SU-DHL-6 (cell line): ENCODE results near the gene CDK4.

ENCODE experiments used
- H2AFZ ChIP-seq: fragments of 200-600 bp; sonication (generic); 2 replicates; pipeline ENCODE4 v1.6.1; 2014; ENCODE audit warnings: low read depth, mild to moderate bottlenecking, moderate library complexity, mixed read lengths, antibody characterized with exemption, low read length; ENCODE audit not compliant: severe bottlenecking
- H3F3A ChIP-seq: fragments of 200-600 bp; shearing (Covaris generic); 2 replicates; pipeline ENCODE4 v1.6.0; 2016; ENCODE audit warnings: antibody characterized with exemption, mild to moderate bottlenecking; ENCODE audit not compliant: insufficient read depth
- H3K27ac ChIP-seq: fragments of 200-600 bp; sonication (generic); 2 replicates; pipeline ENCODE4 v1.5.1; 2016; ENCODE audit warnings: low read depth, mild to moderate bottlenecking, low read length, moderate library complexity, mixed read lengths
- H3K27me3 ChIP-seq: fragments of 200-600 bp; sonication (generic), shearing (Covaris generic); 2 replicates; pipeline ENCODE4 v1.6.0; 2014; ENCODE audit warnings: mild to moderate bottlenecking, low read length
- H3K36me3 ChIP-seq: fragments of 200-600 bp; sonication (generic); 2 replicates; pipeline ENCODE4 v1.6.1; 2014; ENCODE audit warnings: mild to moderate bottlenecking, low read length, mixed read lengths
- H3K4me2 ChIP-seq: fragments of 300-600, 200-600 bp; shearing (Covaris generic), sonication (generic); 2 replicates; pipeline ENCODE4 v1.6.0; 2014; ENCODE audit warnings: low read length, low read depth, mild to moderate bottlenecking; ENCODE audit not compliant: poor library complexity, severe bottlenecking
- H3K4me3 ChIP-seq: fragments of 200-600 bp; sonication (generic); 2 replicates; pipeline ENCODE4 v1.5.1; 2014; ENCODE audit warnings: antibody characterized with exemption, low read length, mild to moderate bottlenecking, mixed read lengths; ENCODE audit not compliant: insufficient read depth, poor library complexity, severe bottlenecking
- H3K79me2 ChIP-seq: fragments of 200-600 bp; sonication (generic); 2 replicates; pipeline ENCODE4 v1.6.1; 2014; ENCODE audit warnings: mild to moderate bottlenecking, low read length, moderate library complexity; ENCODE audit not compliant: insufficient read depth
- H3K9ac ChIP-seq: fragments of 200-600 bp; sonication (generic); 2 replicates; pipeline ENCODE4 v1.7.0; 2014; ENCODE audit warnings: mild to moderate bottlenecking, low read length
- H3K9me2 ChIP-seq: fragments of 200-600 bp; sonication (generic); replicated peaks from 2 replicates; pipeline ENCODE4 v1.6.1; 2014; ENCODE audit warnings: low read length; ENCODE audit not compliant: insufficient read depth
- H3K9me3 ChIP-seq: fragments of 200-600 bp; sonication (generic); 2 replicates; pipeline ENCODE4 v1.6.1; 2014; ENCODE audit warnings: low read length, mixed read lengths; ENCODE audit not compliant: insufficient read depth
- H4K20me1 ChIP-seq: fragments of 200-600 bp; sonication (generic); 2 replicates; pipeline ENCODE4 v1.6.1; 2014; ENCODE audit warnings: low read depth, mild to moderate bottlenecking, antibody characterized with exemption, low read length, moderate library complexity, mixed read lengths
- EZH2phosphoT487 ChIP-seq: fragments of 200-600 bp; sonication (generic), shearing (Covaris generic); conservative IDR thresholded peaks from 2 replicates; pipeline ENCODE4 v1.6.1; 2018; ENCODE audit warnings: mild to moderate bottlenecking, antibody characterized with exemption, low read length, moderate library complexity, mixed read lengths
- TF ChIP-seq, protein P1 (sequence below): fragments of 200-600 bp; sonication (generic); IDR thresholded peaks from one replicate; pipeline ENCODE4 v1.5.1; 2017; ENCODE audit warnings: antibody characterized with exemption, mild to moderate bottlenecking, low read length, moderate library complexity; ENCODE audit not compliant: insufficient read depth, poor library complexity, severe bottlenecking

The CDK4 gene

DNA sequence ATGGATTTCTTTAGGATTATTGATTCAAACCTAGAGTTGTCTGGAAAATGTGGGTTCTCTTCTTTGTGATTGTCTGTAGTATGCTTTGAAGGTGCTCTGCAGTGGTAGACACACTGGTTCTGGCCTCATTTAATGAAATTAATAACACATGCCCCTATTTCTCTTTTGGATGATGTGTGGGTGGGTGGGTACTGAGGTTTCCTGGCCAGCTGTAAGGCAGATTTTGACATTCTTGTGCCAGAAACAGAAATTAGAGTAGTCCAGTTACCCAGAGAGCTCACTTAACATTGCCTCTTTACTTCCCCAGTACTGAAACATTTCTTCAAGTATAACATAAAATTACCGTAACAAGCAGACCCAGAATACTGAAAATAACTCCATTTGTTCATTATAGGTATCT, 44.9 kb upstream of the CDK4 start:
- no peaks in the 10 kb centered on the region for H4K20me1 ChIP-seq
- H3K4me2 ChIP-seq: no peak overlapping the region
- no peaks in the 10 kb centered on the region for H3K79me2 ChIP-seq
- H3K27ac ChIP-seq: no peak overlapping the region
- H3F3A ChIP-seq: 0 out of 2 replicates have a peak, but pooled peaks cover 5% of the 10 kb centered on the region
- no peaks in the 10 kb centered on the region for H3K9me3 ChIP-seq
- H3K9ac ChIP-seq: no peak overlapping the region
- no peaks in the 10 kb centered on the region for H3K9me2 ChIP-seq
- H2AFZ ChIP-seq: no peak overlapping the region
- no peaks in the 10 kb centered on the region for H3K27me3 ChIP-seq
- peaks cover 20% of the 10 kb centered on the region; the same call in 1 of the 2 replicates for H3K36me3 ChIP-seq
- TF ChIP-seq, protein P1, sequence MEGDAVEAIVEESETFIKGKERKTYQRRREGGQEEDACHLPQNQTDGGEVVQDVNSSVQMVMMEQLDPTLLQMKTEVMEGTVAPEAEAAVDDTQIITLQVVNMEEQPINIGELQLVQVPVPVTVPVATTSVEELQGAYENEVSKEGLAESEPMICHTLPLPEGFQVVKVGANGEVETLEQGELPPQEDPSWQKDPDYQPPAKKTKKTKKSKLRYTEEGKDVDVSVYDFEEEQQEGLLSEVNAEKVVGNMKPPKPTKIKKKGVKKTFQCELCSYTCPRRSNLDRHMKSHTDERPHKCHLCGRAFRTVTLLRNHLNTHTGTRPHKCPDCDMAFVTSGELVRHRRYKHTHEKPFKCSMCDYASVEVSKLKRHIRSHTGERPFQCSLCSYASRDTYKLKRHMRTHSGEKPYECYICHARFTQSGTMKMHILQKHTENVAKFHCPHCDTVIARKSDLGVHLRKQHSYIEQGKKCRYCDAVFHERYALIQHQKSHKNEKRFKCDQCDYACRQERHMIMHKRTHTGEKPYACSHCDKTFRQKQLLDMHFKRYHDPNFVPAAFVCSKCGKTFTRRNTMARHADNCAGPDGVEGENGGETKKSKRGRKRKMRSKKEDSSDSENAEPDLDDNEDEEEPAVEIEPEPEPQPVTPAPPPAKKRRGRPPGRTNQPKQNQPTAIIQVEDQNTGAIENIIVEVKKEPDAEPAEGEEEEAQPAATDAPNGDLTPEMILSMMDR: no peak
- no peak for TF ChIP-seq EZH2phosphoT487
- H3K4me3 ChIP-seq: no peak overlapping the region

DNA sequence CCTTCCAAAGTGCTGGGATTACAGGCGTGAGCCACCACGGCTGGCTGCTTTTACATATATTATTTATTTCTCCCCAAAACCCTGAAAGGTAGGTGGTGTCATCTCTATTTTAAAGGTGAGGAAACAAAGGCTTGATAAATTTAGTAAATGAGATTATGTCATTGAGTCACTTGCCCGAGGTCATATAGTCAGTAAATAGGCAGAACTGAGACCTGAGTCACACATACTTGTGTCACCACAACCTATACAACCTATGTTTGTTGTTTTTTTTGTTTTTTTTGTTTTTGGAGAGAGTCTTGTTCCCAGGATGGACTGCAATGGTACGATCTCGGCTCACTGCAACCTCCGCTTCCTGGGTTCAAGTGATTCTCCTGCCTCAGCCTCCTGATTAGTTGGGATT, 43.2 kb upstream of the CDK4 start:
- Histone ChIP-seq H3K4me3 (no peak overlapping the region), H3K4me2 (no peak overlapping the region), H3F3A (peaks cover 5% of the 10 kb centered on the region; the same call in 1 of the 2 replicates), H3K9ac (no peak overlapping the region), H3K36me3 (peaks cover 26% of the 10 kb centered on the region; the same call in 1 of the 2 replicates), H3K79me2 (no peaks in the 10 kb centered on the region), H2AFZ (no peak overlapping the region), H4K20me1 (no peaks in the 10 kb centered on the region), H3K9me2 (no peaks in the 10 kb centered on the region), H3K9me3 (no peaks in the 10 kb centered on the region), H3K27me3 (no peaks in the 10 kb centered on the region), H3K27ac (no peak overlapping the region)
- TF ChIP-seq, protein P1: no peak
- TF ChIP-seq EZH2phosphoT487: no peak

DNA sequence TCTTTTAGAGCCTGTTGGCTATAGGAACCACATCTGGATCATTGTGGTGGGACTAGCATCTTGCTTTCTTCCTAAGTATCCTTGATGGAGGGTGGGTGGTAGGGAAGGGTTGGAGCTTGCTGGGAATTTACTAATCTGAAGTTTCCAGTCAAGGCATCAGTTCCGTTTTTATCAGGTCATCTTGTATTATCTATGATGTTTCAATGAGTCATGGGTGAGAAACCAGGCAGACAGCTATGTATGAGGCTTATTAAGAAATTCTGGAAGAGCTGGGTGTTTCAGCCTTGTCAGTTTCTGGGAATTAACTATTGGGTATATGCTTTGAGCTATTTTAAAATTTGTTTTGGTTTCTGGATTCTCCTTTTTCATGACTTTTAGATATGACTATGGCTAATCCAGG, 41.8 kb upstream of the CDK4 start:
- Histone ChIP-seq H4K20me1 (no peaks in the 10 kb centered on the region), H3K9me3 (no peaks in the 10 kb centered on the region), H3K9me2 (no peaks in the 10 kb centered on the region), H3K27me3 (no peaks in the 10 kb centered on the region), H3K36me3 (peaks cover 26% of the 10 kb centered on the region; the same call in 1 of the 2 replicates), H3K4me2 (no peak overlapping the region), H2AFZ (no peak overlapping the region), H3F3A (peaks cover 5% of the 10 kb centered on the region; the same call in 1 of the 2 replicates), H3K27ac (no peak overlapping the region), H3K79me2 (no peaks in the 10 kb centered on the region), H3K4me3 (no peak overlapping the region), H3K9ac (no peak overlapping the region)
- TF ChIP-seq EZH2phosphoT487: no peak
- TF ChIP-seq, protein P1: no peak
